ENCODE data around the gene SATL1.

Gene SATL1

DNA sequence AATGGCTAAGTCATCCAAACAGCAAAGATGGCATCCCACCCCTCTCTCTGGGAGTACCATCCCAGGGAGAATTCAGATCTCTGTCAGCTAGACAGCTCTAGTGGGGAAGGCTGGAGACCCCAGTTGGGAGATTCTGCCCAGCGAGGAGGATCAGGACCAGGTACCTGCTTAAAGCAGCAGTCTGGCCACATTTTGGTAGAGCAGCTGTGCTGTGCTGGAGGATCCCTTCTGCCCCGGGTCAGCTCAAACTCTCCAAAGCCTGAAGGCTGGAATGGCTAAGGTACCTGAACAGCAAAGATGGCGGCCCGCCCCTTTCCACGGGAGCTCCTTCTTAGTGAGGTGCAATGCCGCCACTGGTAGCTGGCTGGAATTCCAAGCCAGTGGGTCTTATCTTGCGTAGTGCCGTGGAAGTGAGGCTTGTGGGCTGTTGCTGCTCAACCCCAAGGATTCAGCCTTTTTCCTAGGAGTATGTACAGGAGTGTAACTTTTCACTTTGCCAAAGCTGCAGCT lies 40.1 kb downstream of the SATL1 start:
- Histone ChIP-seq H3K4me3 (ENCODE audit: low read depth in 1 of 2, low read length in 2 of 2) (no peak overlapping the region), H3K27ac (ENCODE audit: low read depth, low read length) (no peak overlapping the region), H3K9ac (ENCODE audit: low read depth in 1 of 2, low read length in 2 of 2) (no peak overlapping the region), H3K36me3 (ENCODE audit: control insufficient read depth in 1 of 2, insufficient read depth in 2 of 2, low read length in 2 of 2) (no peaks in the 10 kb centered on the region), H3K4me1 (ENCODE audit: control insufficient read depth in 1 of 2, insufficient read depth in 2 of 2, low read length in 2 of 2) (no peaks in the 10 kb centered on the region), H3K9me3 (ENCODE audit: control insufficient read depth in 1 of 2, low read length in 2 of 2) (no peaks in the 10 kb centered on the region), H3K27me3 (ENCODE audit: control insufficient read depth in 1 of 2, insufficient read depth in 2 of 2, low read length in 2 of 2) (no peaks in the 10 kb centered on the region)

DNA sequence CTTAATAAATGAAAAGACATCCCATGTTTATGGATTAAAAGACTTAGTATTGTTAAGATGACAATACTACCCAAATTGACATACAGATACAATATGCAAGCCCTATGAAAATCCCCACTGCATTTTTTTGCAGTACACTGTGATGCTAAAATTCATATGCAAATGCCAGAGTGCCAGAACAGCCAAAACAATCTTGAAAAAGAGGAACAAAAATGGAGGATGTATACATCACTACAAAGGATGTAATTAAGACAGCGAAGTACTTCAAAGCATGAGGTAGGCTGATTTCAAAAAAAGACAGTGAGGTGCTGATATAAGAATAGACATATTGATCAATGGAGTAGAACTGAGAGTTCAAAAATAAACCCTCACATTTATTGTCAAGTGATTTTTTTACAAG lies 47.3 kb downstream of the SATL1 start:
- Histone ChIP-seq H3K27ac (ENCODE audit: low read depth, low read length) (no peak overlapping the region), H3K36me3 (ENCODE audit: control insufficient read depth in 1 of 2, insufficient read depth in 2 of 2, low read length in 2 of 2) (no peaks in the 10 kb centered on the region), H3K4me1 (ENCODE audit: control insufficient read depth in 1 of 2, insufficient read depth in 2 of 2, low read length in 2 of 2) (no peaks in the 10 kb centered on the region), H3K9ac (ENCODE audit: low read depth in 1 of 2, low read length in 2 of 2) (no peak overlapping the region), H3K9me3 (ENCODE audit: control insufficient read depth in 1 of 2, low read length in 2 of 2) (no peaks in the 10 kb centered on the region), H3K27me3 (ENCODE audit: control insufficient read depth in 1 of 2, insufficient read depth in 2 of 2, low read length in 2 of 2) (no peaks in the 10 kb centered on the region), H3K4me3 (ENCODE audit: low read depth in 1 of 2, low read length in 2 of 2) (no peak overlapping the region)

DNA sequence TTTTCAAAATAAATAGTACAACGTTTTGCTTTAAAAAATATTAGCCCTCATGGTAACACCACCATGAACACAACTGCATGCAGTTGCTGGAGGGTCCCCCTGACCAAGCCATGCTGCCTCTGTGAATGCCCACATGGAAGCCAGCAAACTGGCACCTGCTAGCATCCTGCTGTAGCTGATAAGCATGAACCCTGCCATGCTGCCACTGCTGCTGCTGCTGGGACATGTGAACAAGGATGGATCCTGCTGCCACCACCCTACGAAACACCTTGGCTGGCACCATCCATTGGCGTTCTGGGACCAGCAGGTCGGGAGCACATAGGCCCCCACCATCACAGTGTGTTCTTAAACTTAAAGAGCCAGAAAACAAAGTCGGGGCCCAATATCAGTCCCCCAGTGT lies 83.9 kb downstream of the SATL1 start:
- H3K9me3 ChIP-seq (ENCODE audit: control insufficient read depth in 1 of 2, low read length in 2 of 2), result no peaks in the 10 kb centered on the region
- no peak overlapping the region for H3K9ac ChIP-seq (ENCODE audit: low read depth in 1 of 2, low read length in 2 of 2)

DNA sequence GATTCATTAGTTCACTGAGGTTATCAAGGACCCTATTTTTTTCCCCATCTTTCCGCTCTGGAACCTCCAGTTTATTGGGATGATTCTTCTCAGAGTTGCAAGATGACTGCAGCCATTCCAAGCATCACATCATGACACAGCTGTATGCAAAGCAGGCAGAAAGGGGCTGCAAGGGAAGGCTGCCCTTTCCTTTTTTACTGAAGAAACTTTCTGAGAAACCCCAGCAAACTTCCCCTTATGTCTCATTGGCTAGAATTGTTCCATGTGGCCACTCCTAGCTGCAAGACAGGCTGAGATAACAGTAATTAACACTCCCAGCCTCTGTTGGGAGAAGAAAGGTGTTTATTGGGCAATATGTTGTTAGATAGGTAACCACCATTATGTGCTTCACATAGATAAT lies 102.6 kb downstream of the SATL1 start:
- H3K9ac ChIP-seq (ENCODE audit: low read depth in 1 of 2, low read length in 2 of 2), result no peak overlapping the region
- H3K27me3 ChIP-seq (ENCODE audit: control insufficient read depth in 1 of 2, insufficient read depth in 2 of 2, low read length in 2 of 2), result no peaks in the 10 kb centered on the region
- H3K36me3 ChIP-seq (ENCODE audit: control insufficient read depth in 1 of 2, insufficient read depth in 2 of 2, low read length in 2 of 2), result no peaks in the 10 kb centered on the region
- H3K4me3 ChIP-seq (ENCODE audit: low read depth in 1 of 2, low read length in 2 of 2), result no peak overlapping the region
- H3K27ac ChIP-seq (ENCODE audit: low read depth, low read length), result no peak overlapping the region
- H3K9me3 ChIP-seq (ENCODE audit: control insufficient read depth in 1 of 2, low read length in 2 of 2), result no peaks in the 10 kb centered on the region
- no peaks in the 10 kb centered on the region for H3K4me1 ChIP-seq (ENCODE audit: control insufficient read depth in 1 of 2, insufficient read depth in 2 of 2, low read length in 2 of 2)

More for the DNA sequence above, 83.9 kb downstream of the SATL1 start:
- no peaks in the 10 kb centered on the region for H3K36me3 ChIP-seq (ENCODE audit: control insufficient read depth in 1 of 2, insufficient read depth in 2 of 2, low read length in 2 of 2)
- H3K27ac ChIP-seq (ENCODE audit: low read depth, low read length), result no peak overlapping the region
- H3K4me3 ChIP-seq (ENCODE audit: low read depth in 1 of 2, low read length in 2 of 2), result no peak overlapping the region
- H3K27me3 ChIP-seq (ENCODE audit: control insufficient read depth in 1 of 2, insufficient read depth in 2 of 2, low read length in 2 of 2), result no peaks in the 10 kb centered on the region
- H3K4me1 ChIP-seq (ENCODE audit: control insufficient read depth in 1 of 2, insufficient read depth in 2 of 2, low read length in 2 of 2), result no peaks in the 10 kb centered on the region

DNA sequence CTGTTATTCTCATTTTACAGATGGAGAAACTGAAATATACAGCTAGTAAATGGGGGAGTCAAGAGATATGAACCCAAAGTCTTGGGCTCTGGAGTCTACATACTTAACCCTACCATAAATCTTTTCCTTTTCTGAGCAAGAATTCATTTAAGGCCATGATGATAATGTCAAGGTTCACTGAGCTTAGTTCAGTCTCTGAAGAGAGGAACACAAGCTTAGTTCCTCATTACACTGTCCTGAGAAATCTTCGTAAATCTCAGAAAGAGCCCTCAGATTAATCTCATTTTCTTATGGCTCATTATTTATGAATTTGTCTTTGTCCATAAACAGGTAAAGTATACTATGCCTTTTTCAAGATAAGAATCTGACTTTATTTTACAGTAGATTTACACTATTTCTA lies 104.2 kb downstream of the SATL1 start:
- H3K9ac ChIP-seq (ENCODE audit: low read depth in 1 of 2, low read length in 2 of 2), result no peak overlapping the region
- H3K4me1 ChIP-seq (ENCODE audit: control insufficient read depth in 1 of 2, insufficient read depth in 2 of 2, low read length in 2 of 2), result no peaks in the 10 kb centered on the region
- H3K9me3 ChIP-seq (ENCODE audit: control insufficient read depth in 1 of 2, low read length in 2 of 2), result no peaks in the 10 kb centered on the region
- H3K27ac ChIP-seq (ENCODE audit: low read depth, low read length), result no peak overlapping the region
- no peaks in the 10 kb centered on the region for H3K36me3 ChIP-seq (ENCODE audit: control insufficient read depth in 1 of 2, insufficient read depth in 2 of 2, low read length in 2 of 2)
- H3K27me3 ChIP-seq (ENCODE audit: control insufficient read depth in 1 of 2, insufficient read depth in 2 of 2, low read length in 2 of 2), result no peaks in the 10 kb centered on the region
- H3K4me3 ChIP-seq (ENCODE audit: low read depth in 1 of 2, low read length in 2 of 2), result no peak overlapping the region

DNA sequence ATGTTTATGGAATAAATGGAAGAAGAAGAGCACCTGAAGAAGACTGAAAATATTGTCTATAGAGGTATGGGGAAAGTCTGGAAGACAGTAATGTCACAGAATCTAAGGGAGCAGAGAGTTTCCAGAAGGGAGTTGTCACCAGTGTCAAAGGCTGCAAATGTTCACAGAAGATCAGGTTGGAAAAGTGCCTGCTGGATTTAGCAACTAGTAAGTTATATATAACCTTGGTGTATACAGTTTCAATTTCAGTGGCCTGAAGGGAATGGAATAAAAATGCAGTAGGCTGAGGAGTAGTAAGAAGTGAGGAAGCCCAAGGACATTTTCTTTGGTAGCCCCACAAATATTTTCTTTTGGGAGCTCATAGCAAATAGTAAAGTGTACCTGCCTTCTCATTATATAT lies 107.2 kb downstream of the SATL1 start:
- H3K36me3 ChIP-seq (ENCODE audit: control insufficient read depth in 1 of 2, insufficient read depth in 2 of 2, low read length in 2 of 2), result no peaks in the 10 kb centered on the region
- no peak overlapping the region for H3K27ac ChIP-seq (ENCODE audit: low read depth, low read length)
- no peaks in the 10 kb centered on the region for H3K4me1 ChIP-seq (ENCODE audit: control insufficient read depth in 1 of 2, insufficient read depth in 2 of 2, low read length in 2 of 2)
- no peaks in the 10 kb centered on the region for H3K27me3 ChIP-seq (ENCODE audit: control insufficient read depth in 1 of 2, insufficient read depth in 2 of 2, low read length in 2 of 2)
- no peak overlapping the region for H3K9ac ChIP-seq (ENCODE audit: low read depth in 1 of 2, low read length in 2 of 2)
- H3K9me3 ChIP-seq (ENCODE audit: control insufficient read depth in 1 of 2, low read length in 2 of 2), result no peaks in the 10 kb centered on the region
- H3K4me3 ChIP-seq (ENCODE audit: low read depth in 1 of 2, low read length in 2 of 2), result no peak overlapping the region

DNA sequence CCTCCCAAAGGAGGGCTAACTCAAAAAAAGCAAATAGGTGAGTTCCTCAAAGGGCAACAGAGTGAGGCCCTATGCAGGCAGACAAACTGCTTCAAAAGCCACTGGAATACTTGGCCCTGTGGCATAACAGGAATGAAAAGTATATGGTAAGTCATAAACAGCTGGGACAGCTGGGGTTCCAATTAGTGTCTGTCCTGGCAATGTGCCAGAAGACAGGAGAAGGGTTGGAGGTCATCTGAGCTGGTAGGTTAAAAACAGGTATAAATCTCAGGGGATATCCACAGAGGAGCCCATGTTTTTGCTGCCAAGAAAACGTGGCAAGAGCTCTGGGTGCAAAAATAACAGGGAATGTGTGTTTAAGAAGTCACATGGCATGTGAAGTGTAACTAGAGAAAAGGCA lies 128.3 kb downstream of the SATL1 start:
- Histone ChIP-seq H3K9me3 (ENCODE audit: control insufficient read depth in 1 of 2, low read length in 2 of 2) (no peaks in the 10 kb centered on the region), H3K27ac (ENCODE audit: low read depth, low read length) (no peak overlapping the region), H3K36me3 (ENCODE audit: control insufficient read depth in 1 of 2, insufficient read depth in 2 of 2, low read length in 2 of 2) (no peaks in the 10 kb centered on the region), H3K27me3 (ENCODE audit: control insufficient read depth in 1 of 2, insufficient read depth in 2 of 2, low read length in 2 of 2) (no peaks in the 10 kb centered on the region), H3K9ac (ENCODE audit: low read depth in 1 of 2, low read length in 2 of 2) (no peak overlapping the region), H3K4me1 (ENCODE audit: control insufficient read depth in 1 of 2, insufficient read depth in 2 of 2, low read length in 2 of 2) (no peaks in the 10 kb centered on the region), H3K4me3 (ENCODE audit: low read depth in 1 of 2, low read length in 2 of 2) (no peak overlapping the region)

DNA sequence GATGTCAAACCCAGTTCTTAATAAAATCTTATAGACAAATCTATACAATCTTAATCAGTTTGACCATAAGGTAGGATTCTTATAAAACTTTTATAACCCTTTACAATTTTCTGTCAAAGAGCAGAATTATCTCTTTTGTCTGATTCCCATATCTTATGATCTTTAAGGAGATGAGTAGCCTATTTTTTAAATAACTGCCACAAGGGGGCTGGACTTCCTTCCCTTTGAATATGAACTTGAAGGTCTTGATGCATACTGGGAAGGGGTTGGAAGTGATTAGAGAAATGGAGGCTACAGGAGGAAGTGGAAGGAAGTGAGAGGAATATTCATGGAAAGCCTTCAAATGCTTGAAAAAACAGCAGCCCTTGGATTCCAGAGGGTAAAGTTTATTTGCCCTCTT lies 128.8 kb downstream of the SATL1 start:
- no peak overlapping the region for H3K9ac ChIP-seq (ENCODE audit: low read depth in 1 of 2, low read length in 2 of 2)
- no peaks in the 10 kb centered on the region for H3K9me3 ChIP-seq (ENCODE audit: control insufficient read depth in 1 of 2, low read length in 2 of 2)
- no peaks in the 10 kb centered on the region for H3K27me3 ChIP-seq (ENCODE audit: control insufficient read depth in 1 of 2, insufficient read depth in 2 of 2, low read length in 2 of 2)
- H3K4me3 ChIP-seq (ENCODE audit: low read depth in 1 of 2, low read length in 2 of 2), result no peak overlapping the region
- no peak overlapping the region for H3K27ac ChIP-seq (ENCODE audit: low read depth, low read length)
- H3K36me3 ChIP-seq (ENCODE audit: control insufficient read depth in 1 of 2, insufficient read depth in 2 of 2, low read length in 2 of 2), result no peaks in the 10 kb centered on the region
- H3K4me1 ChIP-seq (ENCODE audit: control insufficient read depth in 1 of 2, insufficient read depth in 2 of 2, low read length in 2 of 2), result no peaks in the 10 kb centered on the region

DNA sequence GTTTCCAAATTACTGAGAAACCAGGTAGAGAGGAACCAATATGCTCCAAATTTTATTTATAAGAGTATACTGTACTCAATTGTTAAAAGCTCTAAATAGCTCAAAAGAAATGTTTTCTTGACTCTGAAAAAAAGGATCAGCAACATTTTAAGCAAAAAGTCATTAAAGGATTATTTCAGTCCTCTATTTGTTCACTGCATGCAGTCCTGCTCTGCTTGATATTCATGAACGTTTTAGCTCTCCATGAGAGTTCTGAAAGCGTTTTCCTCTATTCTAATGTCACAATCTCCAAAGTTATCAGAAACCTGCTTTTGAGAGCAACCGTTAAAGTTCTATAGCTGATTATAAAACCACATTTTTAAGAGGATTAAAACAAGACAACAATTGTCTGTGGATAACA lies 129.4 kb downstream of the SATL1 start:
- no peaks in the 10 kb centered on the region for H3K36me3 ChIP-seq (ENCODE audit: control insufficient read depth in 1 of 2, insufficient read depth in 2 of 2, low read length in 2 of 2)
- H3K27me3 ChIP-seq (ENCODE audit: control insufficient read depth in 1 of 2, insufficient read depth in 2 of 2, low read length in 2 of 2), result no peaks in the 10 kb centered on the region
- no peak overlapping the region for H3K4me3 ChIP-seq (ENCODE audit: low read depth in 1 of 2, low read length in 2 of 2)
- no peaks in the 10 kb centered on the region for H3K4me1 ChIP-seq (ENCODE audit: control insufficient read depth in 1 of 2, insufficient read depth in 2 of 2, low read length in 2 of 2)
- no peak overlapping the region for H3K9ac ChIP-seq (ENCODE audit: low read depth in 1 of 2, low read length in 2 of 2)
- H3K9me3 ChIP-seq (ENCODE audit: control insufficient read depth in 1 of 2, low read length in 2 of 2), result no peaks in the 10 kb centered on the region
- no peak overlapping the region for H3K27ac ChIP-seq (ENCODE audit: low read depth, low read length)

DNA sequence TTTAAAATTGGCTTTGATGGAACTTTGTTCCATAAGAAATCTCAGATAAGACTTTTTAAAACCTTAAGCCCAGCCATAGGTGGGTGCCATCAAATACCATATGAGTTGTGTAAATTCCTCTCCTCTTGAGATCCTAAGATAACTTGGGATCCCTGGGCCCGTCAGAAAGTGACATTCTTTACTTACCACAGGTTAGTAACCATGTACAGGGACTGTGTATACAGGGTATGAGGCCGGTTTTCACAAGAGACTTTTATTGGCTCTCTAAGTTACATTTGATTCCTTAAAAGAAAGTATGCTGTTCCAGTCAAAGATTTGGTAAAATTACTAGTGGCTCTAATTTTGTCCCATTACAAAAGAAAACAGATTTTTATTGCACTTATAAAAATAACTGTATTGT lies 129.8 kb downstream of the SATL1 start:
- Histone ChIP-seq H3K36me3 (ENCODE audit: control insufficient read depth in 1 of 2, insufficient read depth in 2 of 2, low read length in 2 of 2) (no peaks in the 10 kb centered on the region), H3K27ac (ENCODE audit: low read depth, low read length) (no peak overlapping the region), H3K9me3 (ENCODE audit: control insufficient read depth in 1 of 2, low read length in 2 of 2) (no peaks in the 10 kb centered on the region), H3K27me3 (ENCODE audit: control insufficient read depth in 1 of 2, insufficient read depth in 2 of 2, low read length in 2 of 2) (no peaks in the 10 kb centered on the region), H3K4me3 (ENCODE audit: low read depth in 1 of 2, low read length in 2 of 2) (no peak overlapping the region), H3K9ac (ENCODE audit: low read depth in 1 of 2, low read length in 2 of 2) (no peak overlapping the region), H3K4me1 (ENCODE audit: control insufficient read depth in 1 of 2, insufficient read depth in 2 of 2, low read length in 2 of 2) (no peaks in the 10 kb centered on the region)

DNA sequence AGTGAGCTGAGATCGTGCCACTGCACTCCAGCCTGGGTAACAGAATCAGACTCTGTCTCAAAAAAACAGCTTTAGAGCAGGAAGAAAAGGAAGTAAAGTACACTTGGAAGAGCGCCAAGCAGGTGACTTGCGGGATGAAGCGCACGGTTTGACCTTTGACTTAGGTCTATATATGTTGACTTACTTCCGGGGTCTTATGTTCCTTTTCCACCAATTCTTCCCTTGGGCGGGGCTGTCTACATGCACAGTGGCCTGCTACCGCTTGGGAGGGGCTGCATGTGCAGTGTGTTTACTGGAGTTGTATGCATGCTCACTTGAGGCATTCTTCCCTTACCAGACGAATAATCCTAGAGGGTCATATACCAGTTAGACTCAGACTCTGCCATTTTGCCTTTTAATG lies 131.3 kb downstream of the SATL1 start:
- Histone ChIP-seq H3K9ac (ENCODE audit: low read depth in 1 of 2, low read length in 2 of 2) (no peak overlapping the region), H3K4me1 (ENCODE audit: control insufficient read depth in 1 of 2, insufficient read depth in 2 of 2, low read length in 2 of 2) (no peaks in the 10 kb centered on the region), H3K27me3 (ENCODE audit: control insufficient read depth in 1 of 2, insufficient read depth in 2 of 2, low read length in 2 of 2) (no peaks in the 10 kb centered on the region), H3K9me3 (ENCODE audit: control insufficient read depth in 1 of 2, low read length in 2 of 2) (no peaks in the 10 kb centered on the region), H3K27ac (ENCODE audit: low read depth, low read length) (no peak overlapping the region), H3K4me3 (ENCODE audit: low read depth in 1 of 2, low read length in 2 of 2) (no peak overlapping the region), H3K36me3 (ENCODE audit: control insufficient read depth in 1 of 2, insufficient read depth in 2 of 2, low read length in 2 of 2) (no peaks in the 10 kb centered on the region)

All from duodenal mucosa (tissue), 2 donors.